GM18505 (cell line): ENCODE data around the gene TTC33.
"Not testable (repeated sequence)": the region's sequence is repeated elsewhere in the genome, so short reads cannot be mapped to it uniquely, and the experiment has no call there.

ENCODE experiments used
- ATAC-seq: cut with Tn5 transposase; IDR thresholded peaks from one replicate; pipeline ENCODE4 v1.9.1; 2021; ENCODE audit not compliant: unreplicated experiment
- POLR2A ChIP-seq: IDR thresholded peaks from 4 replicates; pipeline ENCODE4 v1.6.1; 2011; ENCODE audit warnings: borderline replicate concordance; ENCODE audit not compliant: insufficient read depth, insufficient read length; ENCODE audit errors: extremely low read depth

The TTC33 gene

GRCh38 chr5:40654377-40654991 is 101.3 kb downstream of the TTC33 start:
- no peak for ATAC-seq
- no peak for TF ChIP-seq POLR2A

- TF ChIP-seq POLR2A, result no peak
- ATAC-seq, result no peak
Observed at GRCh38 chr5:40653221-40654022, 102.3 kb downstream of the TTC33 start.

GRCh38 chr5:40652441-40653220 is 103.1 kb downstream of the TTC33 start:
- no peak for TF ChIP-seq POLR2A

GRCh38 chr5:40651201-40651600 is 104.6 kb downstream of the TTC33 start:
- no peak for TF ChIP-seq POLR2A
- ATAC-seq, result no peak

More at GRCh38 chr5:40652441-40653220, 103.1 kb downstream of the TTC33 start:
- ATAC-seq, result no peak

- no peak for ATAC-seq
- no peak for TF ChIP-seq POLR2A
Observed at GRCh38 chr5:40649463-40650030, 106.2 kb downstream of the TTC33 start.

- no peak for ATAC-seq
- no peak for TF ChIP-seq POLR2A
Observed at GRCh38 chr5:40648150-40648549, 107.6 kb downstream of the TTC33 start.

GRCh38 chr5:40646266-40646665 is 109.5 kb downstream of the TTC33 start:
- no peak for ATAC-seq
- TF ChIP-seq POLR2A, result no peak

GRCh38 chr5:40639531-40639930 is 116.2 kb downstream of the TTC33 start:
- ATAC-seq, result not testable (repeated sequence)

GRCh38 chr5:40634593-40634992 is 121.2 kb downstream of the TTC33 start:
- TF ChIP-seq POLR2A, result no peak

GRCh38 chr5:40634154-40634553 is 121.6 kb downstream of the TTC33 start:
- TF ChIP-seq POLR2A, result no peak

More at GRCh38 chr5:40634593-40634992, 121.2 kb downstream of the TTC33 start:
- no peak for ATAC-seq

GRCh38 chr5:40631236-40631635 is 124.5 kb downstream of the TTC33 start:
- ATAC-seq, result no peak
- TF ChIP-seq POLR2A, result no peak

More at GRCh38 chr5:40634154-40634553, 121.6 kb downstream of the TTC33 start:
- ATAC-seq, result no peak

- no peak for TF ChIP-seq POLR2A
- no peak for ATAC-seq
Observed at GRCh38 chr5:40630126-40630525, 125.6 kb downstream of the TTC33 start.

- ATAC-seq, result no peak
- no peak for TF ChIP-seq POLR2A
Observed at GRCh38 chr5:40628407-40628806, 127.4 kb downstream of the TTC33 start.
